ENCODE results near the gene POMT2.

GRCh38 chr14:77272261-77272660 is 48.4 kb downstream of the POMT2 start:
- no peak for TF ChIP-seq REST (IDR thresholded peaks at IDR 0.05; ENCODE audit: insufficient read depth in 1 of 2, low read depth in 2 of 2, low read length in 2 of 2)
- TF ChIP-seq POLR2AphosphoS5 (IDR thresholded peaks at IDR 0.05; ENCODE audit: low read depth, low read length): no peak

Data from PFSK-1 (cell line).